ENCODE data around the gene OGA.

Gene OGA

DNA sequence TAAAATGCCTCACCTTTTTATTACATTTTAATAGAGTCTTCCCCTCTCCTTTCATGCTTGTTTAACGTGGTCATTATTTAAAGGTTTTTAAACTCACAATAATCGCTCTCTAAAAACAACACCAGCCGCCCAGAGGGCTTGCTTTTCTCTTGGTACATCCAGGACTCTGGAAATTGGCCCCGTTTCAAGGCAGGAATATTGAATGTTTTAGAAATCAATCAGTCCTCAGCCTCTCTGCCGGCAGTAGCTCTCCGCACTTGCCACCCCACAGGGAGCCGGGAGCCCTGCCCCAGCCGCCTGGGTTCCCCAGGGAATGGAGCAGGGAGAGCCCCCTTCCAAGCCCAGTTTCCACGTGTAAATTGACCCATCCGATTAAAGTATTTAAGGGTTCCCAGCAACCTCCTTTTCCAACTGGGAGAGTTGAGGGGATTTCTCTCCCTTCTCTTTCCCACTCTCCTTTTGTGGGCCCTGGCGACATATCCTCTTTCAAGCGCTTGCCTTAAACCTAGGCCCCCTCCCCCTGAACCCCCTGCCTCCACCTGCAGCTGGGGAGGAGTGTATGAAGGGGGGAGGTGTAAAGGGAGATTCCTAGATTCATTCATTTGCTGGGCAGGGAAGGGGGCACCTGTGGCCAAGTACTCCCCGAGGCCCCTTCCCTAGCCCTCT, 44.2 kb downstream of the OGA start:
- DNase-seq: no peak

- no peak for DNase-seq
These were observed 45.1 kb downstream of the OGA start for GRCh38 chr10:101772895-101773761.

DNA sequence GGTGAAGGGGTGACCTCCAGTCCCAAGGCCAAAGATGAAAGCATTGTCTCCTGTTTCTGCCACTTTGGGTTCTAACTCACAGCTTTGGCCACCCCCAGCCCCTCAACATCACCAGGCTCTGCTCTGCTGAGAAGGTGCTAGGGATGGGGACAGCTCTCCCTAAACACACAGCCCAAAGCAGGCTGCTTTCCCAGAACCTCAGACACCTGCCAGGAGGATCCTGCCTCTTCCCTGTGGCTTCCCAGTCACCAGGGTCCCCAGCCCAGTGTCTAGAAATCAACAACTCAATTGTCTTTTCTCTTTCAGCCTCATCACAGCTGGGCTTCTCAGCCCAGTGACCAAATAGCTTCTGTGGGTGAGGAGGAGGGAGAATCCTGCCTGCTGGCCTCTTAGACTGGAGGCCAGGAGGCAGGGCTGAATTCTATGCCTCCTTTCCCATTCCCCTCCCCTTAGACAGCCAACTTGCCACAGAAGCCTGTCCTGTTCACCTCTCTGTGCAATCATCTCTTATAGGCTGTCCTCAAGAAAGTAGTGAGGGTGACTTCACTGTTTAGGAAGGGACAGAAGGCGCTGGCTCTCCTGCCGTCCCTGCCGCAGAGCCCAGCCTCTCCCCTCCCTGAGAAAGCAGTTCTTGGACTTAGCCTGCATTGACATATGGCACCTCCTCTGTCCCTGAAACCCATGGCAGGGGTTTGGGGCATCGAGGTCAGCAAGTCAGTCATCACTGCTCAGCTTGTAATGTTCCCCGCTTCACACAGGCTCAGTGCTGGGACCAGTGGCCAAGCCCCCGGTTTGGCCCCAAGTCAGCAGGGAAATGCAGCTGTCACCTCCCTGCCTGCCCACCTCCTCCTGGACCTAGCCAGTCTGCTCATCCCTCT, 46.0 kb downstream of the OGA start:
- DNase-seq: no peak

DNA sequence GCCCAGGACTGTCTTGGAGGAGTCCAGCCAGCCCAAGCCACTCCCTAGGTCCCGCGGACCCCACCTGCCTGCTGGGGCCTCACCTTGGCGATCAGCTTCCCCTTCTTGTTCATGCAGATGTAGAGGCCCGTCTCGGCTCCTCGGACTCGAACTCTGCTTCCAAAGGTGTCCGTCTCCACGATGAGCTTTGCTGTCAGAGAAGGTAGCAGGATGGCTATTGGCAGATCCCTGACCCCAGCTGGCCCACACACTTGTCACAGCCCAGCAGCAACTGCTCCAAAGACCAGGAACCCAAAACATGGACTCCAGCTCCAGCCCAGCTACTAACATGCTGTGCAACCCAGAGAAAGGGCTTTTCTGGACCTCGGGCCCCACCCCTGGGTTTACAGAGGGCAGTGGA, 46.9 kb downstream of the OGA start:
- no peak for DNase-seq

DNA sequence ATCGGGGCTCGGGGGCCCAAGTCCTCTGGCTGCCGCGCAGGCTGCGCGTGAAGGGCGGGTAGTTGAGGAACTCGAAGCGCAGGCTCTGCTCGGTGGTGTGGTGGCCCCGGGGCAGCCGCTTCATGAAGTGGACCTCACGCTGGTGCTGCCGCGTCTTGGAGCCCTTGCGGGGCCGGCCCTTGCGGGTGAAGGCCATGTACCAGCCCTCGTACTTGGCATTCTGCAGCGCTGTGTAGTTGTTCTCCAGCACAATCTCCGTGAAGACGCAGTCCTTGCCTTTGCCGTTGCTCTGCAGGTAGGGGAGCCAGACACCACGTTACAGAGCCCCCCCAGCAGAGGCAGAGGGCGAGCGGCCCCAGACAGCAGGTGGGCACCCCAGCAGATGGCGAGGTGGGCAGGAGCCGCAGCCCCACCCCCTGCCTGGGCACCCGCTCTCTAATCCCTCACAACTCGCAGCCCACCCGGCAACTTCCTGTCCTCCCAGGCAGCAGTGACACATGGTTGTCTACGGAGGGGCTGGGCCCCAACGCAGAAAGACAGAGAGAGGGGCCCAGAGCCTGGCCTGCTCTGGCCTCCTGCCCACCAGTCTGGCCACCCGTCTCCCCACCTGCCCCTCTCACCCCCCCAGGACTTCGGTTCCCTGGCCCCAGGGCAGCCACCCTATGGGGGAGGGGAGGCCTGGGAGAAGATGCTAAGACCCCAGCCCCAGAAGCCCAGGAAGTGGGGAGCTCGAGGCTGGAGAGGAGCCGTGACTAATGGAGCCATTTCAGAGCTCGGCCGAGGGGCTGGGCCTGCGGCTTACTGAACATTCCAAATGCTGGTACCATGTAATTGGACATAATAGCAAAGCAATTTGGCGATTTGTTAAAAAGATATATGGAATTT, 47.7 kb downstream of the OGA start:
- DNase-seq: no peak

DNA sequence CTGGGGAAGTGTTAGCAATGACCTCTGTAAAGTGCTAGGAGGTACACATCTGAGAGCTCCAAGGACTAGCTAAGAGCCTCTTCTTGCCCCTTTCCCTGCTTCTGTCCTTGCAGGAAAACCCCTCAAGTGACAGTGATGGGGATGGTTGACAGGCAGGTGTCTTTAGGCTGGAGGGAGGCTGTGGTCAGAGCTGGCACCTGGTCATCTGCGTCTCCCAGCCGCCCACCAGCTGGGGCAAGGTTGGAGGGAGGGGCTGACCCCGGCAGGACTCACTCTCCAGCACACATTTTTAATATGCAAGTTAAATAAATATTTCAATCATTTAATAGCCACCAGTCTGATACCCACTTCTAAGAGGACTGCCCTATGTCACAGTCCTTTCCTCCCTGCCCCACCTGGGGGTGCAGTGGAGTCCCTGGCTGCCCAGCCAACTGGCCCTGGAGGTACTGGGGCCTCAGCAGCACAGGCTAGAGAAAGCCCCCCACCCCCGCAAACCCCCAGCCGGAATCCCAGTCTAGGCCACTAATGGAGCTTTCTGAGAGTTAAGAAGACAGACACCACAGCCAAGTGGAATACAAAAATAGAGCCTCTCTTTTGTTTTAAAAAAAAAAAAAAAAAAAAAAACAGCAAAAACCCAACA, 48.6 kb downstream of the OGA start:
- DNase-seq: no peak

- no peak for DNase-seq
These were observed 49.5 kb downstream of the OGA start for GRCh38 chr10:101768791-101769170.

DNA sequence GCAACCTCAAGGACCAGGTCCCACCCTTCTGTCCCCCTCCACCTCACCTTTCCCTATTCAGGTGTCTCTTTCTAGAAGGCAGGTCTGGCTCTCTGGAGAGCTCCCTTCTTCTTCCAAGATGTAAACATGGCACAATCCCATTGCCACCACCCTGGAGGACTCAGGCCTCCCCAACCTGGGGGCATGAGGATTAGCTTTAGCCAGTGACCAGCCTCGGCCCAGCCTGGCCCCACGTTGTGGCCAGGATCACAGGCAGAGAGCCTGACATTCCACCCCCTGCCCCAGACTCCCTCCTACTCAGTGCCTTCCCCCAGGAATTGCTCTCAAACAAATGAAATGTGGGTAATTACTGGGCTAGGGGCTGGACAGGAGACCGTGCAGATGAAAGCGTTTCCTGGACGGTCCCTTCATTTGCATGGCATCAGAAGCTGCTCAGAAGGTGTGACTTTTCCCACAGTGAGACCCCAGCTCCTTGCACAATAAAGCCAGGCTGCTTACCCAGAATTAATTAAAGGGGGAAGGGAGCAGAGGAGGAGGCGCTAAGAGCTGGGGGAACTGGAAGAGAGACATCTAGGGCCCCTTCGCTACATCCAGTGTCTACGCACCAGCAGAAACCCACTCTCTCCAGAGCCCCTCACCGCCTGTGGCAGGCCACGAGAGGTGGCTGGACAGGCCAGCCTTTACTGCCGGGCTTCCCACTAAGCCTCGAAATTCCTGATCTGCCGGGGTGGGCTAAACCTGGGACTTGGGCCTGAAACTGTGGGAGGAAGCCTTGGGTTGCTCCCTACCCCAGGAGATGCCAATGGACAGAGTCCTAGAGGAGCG, 50.1 kb downstream of the OGA start:
- DNase-seq: no peak

GRCh38 chr10:101767600-101767945, 50.7 kb downstream of the OGA start:
- DNase-seq: no peak

DNA sequence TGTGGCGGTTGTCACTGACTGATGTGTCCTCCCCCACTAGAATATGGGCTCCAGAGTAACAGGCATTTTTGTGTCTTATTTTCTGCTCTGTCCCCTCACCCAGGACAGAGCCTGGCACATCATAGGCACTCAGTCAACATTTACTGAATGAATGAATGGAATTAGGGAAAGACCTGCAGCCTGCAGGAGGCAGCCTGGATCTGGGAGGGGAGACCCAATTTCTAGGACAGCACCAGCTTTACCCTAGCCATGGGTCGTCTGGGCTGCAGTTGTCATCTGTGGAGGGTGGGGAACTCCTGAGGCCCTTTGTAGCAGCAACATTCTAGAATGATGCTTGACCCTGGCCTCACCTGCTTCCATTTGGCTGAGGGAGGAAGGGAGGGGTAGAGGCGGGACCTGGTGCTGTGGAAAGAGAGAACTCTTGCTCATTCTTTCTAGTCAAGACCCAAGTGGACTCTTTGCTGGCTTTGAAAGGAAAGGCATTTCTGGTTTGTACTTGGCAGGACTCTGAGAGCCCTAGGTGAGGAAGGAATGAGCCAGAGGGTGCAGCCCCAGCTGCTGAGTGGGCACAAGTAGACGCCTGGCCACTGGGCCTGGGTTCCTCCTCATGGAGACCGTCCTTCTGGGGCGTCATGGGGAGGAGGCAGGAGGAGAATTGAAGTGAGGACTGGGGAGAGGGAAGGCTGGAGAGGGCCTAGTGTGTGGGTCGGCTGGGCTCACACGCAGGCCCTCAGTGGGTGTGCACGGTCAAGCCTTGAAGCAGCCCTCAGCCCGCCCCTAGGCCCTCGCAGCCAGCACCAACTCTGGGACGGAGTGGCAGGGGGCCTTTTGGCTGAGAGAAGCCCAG, 51.3 kb downstream of the OGA start:
- DNase-seq: no peak

DNA sequence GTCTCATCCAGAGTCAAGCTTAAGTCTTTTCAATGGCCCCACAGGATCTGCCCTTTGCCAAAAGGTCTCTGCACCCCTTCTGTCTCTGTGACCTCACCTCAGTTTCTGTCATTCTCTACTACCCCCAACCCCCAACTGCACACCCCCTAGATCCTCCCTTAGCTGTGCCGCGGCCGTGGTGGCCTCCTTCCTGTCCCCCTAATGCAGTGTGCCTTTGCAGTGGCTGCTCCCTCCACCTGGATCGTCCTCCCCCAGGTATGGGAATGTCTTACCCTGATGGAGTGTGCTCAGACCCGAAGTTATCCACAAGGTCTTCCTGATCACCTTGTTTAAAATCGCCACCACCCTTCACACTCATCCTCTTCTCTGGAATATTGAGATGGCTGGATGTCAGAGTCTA, 51.9 kb downstream of the OGA start:
- DNase-seq: no peak

GRCh38 chr10:101763141-101763846, 55.0 kb downstream of the OGA start:
- no peak for DNase-seq

GRCh38 chr10:101762736-101763135, 55.5 kb downstream of the OGA start:
- DNase-seq: no peak

GRCh38 chr10:101761226-101761625, 57.0 kb downstream of the OGA start:
- DNase-seq: no peak

DNA sequence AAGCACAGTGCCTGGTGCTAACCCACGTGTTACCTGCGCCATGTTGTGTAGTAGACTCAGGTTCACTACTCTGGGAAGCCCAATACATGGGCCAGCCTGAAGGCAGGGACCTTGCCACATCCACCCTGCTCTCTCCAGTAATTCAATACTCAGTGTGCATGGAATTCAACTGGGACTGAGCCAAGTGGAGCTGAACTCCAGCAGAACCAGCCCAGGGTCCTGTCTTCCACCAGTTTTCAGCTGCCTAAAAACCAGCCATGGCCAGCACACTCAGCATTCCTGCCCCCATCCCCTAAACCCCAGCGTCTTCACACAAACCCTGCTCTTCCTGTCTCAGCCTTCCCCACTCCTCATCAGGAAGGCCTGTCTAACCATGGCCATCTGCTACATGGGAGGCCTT, 57.7 kb downstream of the OGA start:
- no peak for DNase-seq

GRCh38 chr10:101759309-101760247, 58.7 kb downstream of the OGA start:
- DNase-seq: no peak

GRCh38 chr10:101758858-101759257, 59.4 kb downstream of the OGA start:
- DNase-seq: no peak

GRCh38 chr10:101752241-101752640, 66.0 kb downstream of the OGA start:
- no peak for DNase-seq
